IMR-90 (cell line): ENCODE data around the gene SYDE2. TPM values are rescaled to one million over a fixed set of nuclear protein-coding genes. Genes with fewer than 3 reads are reported as not detected.

ENCODE experiments used
- ATAC-seq: fragments of 200-7000 bp; cut with Tn5 transposase; 2 replicates; pipeline ENCODE4 v1.9.1; 2020; ENCODE audit warnings: low read depth, mild to moderate bottlenecking, moderate library complexity
- BruUV-seq: library from RNA; stranded (reverse); fragments of 400-500 nt; replicated peaks from 2 replicates; lab custom pipeline; 2021; lab: Mats Ljungman, UMichigan
- CTCF ChIA-PET: fragments of 300-600 bp; formaldehyde crosslinking; extraction: SDS; loops from one replicate; lab custom pipeline; 2021; ENCODE audit warnings: antibody characterized with exemption; lab: Yijun Ruan, JAX
- POLR2A ChIA-PET: fragments of 300-600 bp; sonication (Branson Sonifier 250); formaldehyde crosslinking; loops from one replicate; lab custom pipeline; 2022; ENCODE audit warnings: antibody characterized with exemption; ENCODE audit not compliant: unreplicated experiment; lab: Charles Lee
- DNase-seq: peaks from one replicate; pipeline ENCODE4 v3.0.0; 2013
- H2AFZ ChIP-seq: replicated peaks from 2 replicates; pipeline ENCODE3; 2013; ENCODE audit warnings: low read length, mild to moderate bottlenecking; ENCODE audit not compliant: poor library complexity
- H2AK5ac ChIP-seq: 2 replicates; pipeline ENCODE4 v1.6.1; 2013; ENCODE audit warnings: low read depth, low read length, inconsistent platforms
- H2AK9ac ChIP-seq: replicated peaks from 2 replicates; pipeline ENCODE3; 2013; ENCODE audit warnings: mild to moderate bottlenecking, low read depth, low read length, moderate library complexity; ENCODE audit not compliant: poor library complexity
- H2BK120ac ChIP-seq: 2 replicates; pipeline ENCODE4 v1.6.1; 2013; ENCODE audit warnings: low read depth, low read length, inconsistent platforms
- H2BK15ac ChIP-seq: 3 replicates; pipeline ENCODE4 v1.6.1; 2013; ENCODE audit warnings: low read depth, low read length, inconsistent platforms
- H2BK20ac ChIP-seq: 2 replicates; pipeline ENCODE4 v1.6.1; 2013; ENCODE audit warnings: low read depth, mild to moderate bottlenecking, inconsistent platforms, low read length, moderate library complexity
- H2BK5ac ChIP-seq: 2 replicates; pipeline ENCODE4 v1.6.1; 2013; ENCODE audit warnings: mild to moderate bottlenecking, low read depth, low read length, inconsistent platforms; ENCODE audit not compliant: poor library complexity, severe bottlenecking
- H3K14ac ChIP-seq: replicated peaks from 2 replicates; pipeline ENCODE4 v1.6.1; 2013; ENCODE audit warnings: low read depth, low read length, inconsistent platforms
- H3K18ac ChIP-seq: 2 replicates; pipeline ENCODE4 v1.6.1; 2013; ENCODE audit warnings: low read depth, low read length, control low read depth
- H3K23ac ChIP-seq: 2 replicates; pipeline ENCODE4 v1.6.1; 2013; ENCODE audit warnings: low read depth, low read length, inconsistent platforms
- H3K27ac ChIP-seq: 2 replicates; pipeline ENCODE4 v1.5.1; 2013; ENCODE audit warnings: mild to moderate bottlenecking, control low read depth, low read length; ENCODE audit not compliant: insufficient read depth
- H3K27me3 ChIP-seq: 2 replicates; pipeline ENCODE4 v1.6.1; 2013; ENCODE audit warnings: low read length; ENCODE audit not compliant: control insufficient read depth, insufficient read depth
- H3K36me3 ChIP-seq: 2 replicates; pipeline ENCODE4 v1.6.1; 2013; ENCODE audit warnings: low read length, mixed read lengths; ENCODE audit not compliant: control insufficient read depth, insufficient read depth
- H3K4ac ChIP-seq: 2 replicates; pipeline ENCODE4 v1.6.1; 2013; ENCODE audit warnings: low read depth, low read length, inconsistent platforms
- H3K4me1 ChIP-seq: 2 replicates; pipeline ENCODE4 v1.6.1; 2013; ENCODE audit warnings: low read length, mixed read lengths; ENCODE audit not compliant: control insufficient read depth, insufficient read depth
- H3K4me2 ChIP-seq: 2 replicates; pipeline ENCODE4 v1.6.1; 2013; ENCODE audit warnings: low read depth, mild to moderate bottlenecking, control low read depth, low read length, moderate library complexity
- H3K4me3 ChIP-seq: 2 replicates; pipeline ENCODE4 v1.5.1; 2013; ENCODE audit warnings: low read depth, mild to moderate bottlenecking, control low read depth, low read length, moderate library complexity; ENCODE audit not compliant: insufficient read depth
- H3K56ac ChIP-seq: 2 replicates; pipeline ENCODE4 v1.6.1; 2013; ENCODE audit warnings: low read length, inconsistent platforms; ENCODE audit not compliant: insufficient read depth; ENCODE audit errors: extremely low read depth
- H3K79me1 ChIP-seq, 2 experiments: 2 replicates each; pipeline ENCODE4 v1.6.1; 2013; ENCODE audit warnings: low read length in 2 of 2, inconsistent platforms in 1 of 2, low read depth in 1 of 2
- H3K9ac ChIP-seq: 2 replicates; pipeline ENCODE4 v1.6.1; 2013; ENCODE audit warnings: low read depth, low read length, control low read depth
- H3K9me1 ChIP-seq: 2 replicates; pipeline ENCODE4 v1.6.1; 2013; ENCODE audit warnings: low read length, inconsistent platforms; ENCODE audit not compliant: insufficient read depth
- H3K9me3 ChIP-seq: 2 replicates; pipeline ENCODE4 v1.6.1; 2013; ENCODE audit warnings: low read length; ENCODE audit not compliant: control insufficient read depth, insufficient read depth
- H4K20me1 ChIP-seq: 2 replicates; pipeline ENCODE4 v1.6.1; 2013; ENCODE audit warnings: low read length, inconsistent platforms; ENCODE audit not compliant: insufficient read depth
- H4K5ac ChIP-seq: 2 replicates; pipeline ENCODE4 v1.6.1; 2013; ENCODE audit warnings: mild to moderate bottlenecking, low read depth, low read length, control low read depth
- H4K8ac ChIP-seq, 2 experiments: 2 replicates each; pipeline ENCODE4 v1.6.1; 2013; ENCODE audit warnings: low read depth in 2 of 2, low read length in 2 of 2, control low read depth in 1 of 2, inconsistent platforms in 1 of 2
- H4K91ac ChIP-seq: 2 replicates; pipeline ENCODE4 v1.6.1; 2013; ENCODE audit warnings: low read depth, low read length, inconsistent platforms; ENCODE audit not compliant: insufficient read depth
- BHLHE40 ChIP-seq: fragments of 150-350 bp; IDR thresholded peaks from 2 replicates; pipeline ENCODE4 v1.6.1; 2016; ENCODE audit warnings: mild to moderate bottlenecking, low read depth, low read length
- MAFK ChIP-seq: IDR thresholded peaks from 2 replicates; pipeline ENCODE4 v1.6.1; 2012; ENCODE audit warnings: low read depth, low read length, improper control_type of control experiment
- MAZ ChIP-seq: IDR thresholded peaks from 2 replicates; pipeline ENCODE4 v1.6.1; 2012; ENCODE audit warnings: low read depth, mild to moderate bottlenecking, low read length, improper control_type of control experiment, moderate library complexity, borderline replicate concordance
- MXI1 ChIP-seq: IDR thresholded peaks from 2 replicates; pipeline ENCODE4 v1.6.1; 2012; ENCODE audit warnings: low read depth, mild to moderate bottlenecking, low read length, moderate library complexity, borderline replicate concordance
- NFE2L2 ChIP-seq: fragments of 150-350 bp; IDR thresholded peaks from 2 replicates; pipeline ENCODE4 v1.6.1; 2016; ENCODE audit warnings: low read depth, mild to moderate bottlenecking, low read length
- POLR2A ChIP-seq: IDR thresholded peaks from 2 replicates; pipeline ENCODE4 v1.6.1; 2012; ENCODE audit warnings: mild to moderate bottlenecking, low read depth, low read length
- RAD21 ChIP-seq: IDR thresholded peaks from 2 replicates; pipeline ENCODE4 v1.6.1; 2012; ENCODE audit warnings: low read length, improper control_type of control experiment
- RCOR1 ChIP-seq: IDR thresholded peaks from 2 replicates; pipeline ENCODE4 v1.6.1; 2012; ENCODE audit warnings: mild to moderate bottlenecking, low read length, improper control_type of control experiment; ENCODE audit not compliant: insufficient replicate concordance
- RFX5 ChIP-seq: IDR thresholded peaks from 2 replicates; pipeline ENCODE4 v1.8.0; 2012; ENCODE audit warnings: low read depth, mild to moderate bottlenecking, low read length, moderate library complexity
- SMC3 ChIP-seq: fragments of 150-350 bp; IDR thresholded peaks from 2 replicates; pipeline ENCODE4 v1.6.1; 2016; ENCODE audit warnings: low read depth, mild to moderate bottlenecking, antibody characterized with exemption, low read length, moderate library complexity
- dilution Hi-C: fragments of 300-500 bp; cut with HindIII; formaldehyde crosslinking; loops from one replicate; pipeline ENCODE4 v1.14.3; 2018; ENCODE audit warnings: low sequenced_read_pairs; ENCODE audit not compliant: unreplicated experiment
- in situ Hi-C: fragments of 300-500 bp; cut with MboI; formaldehyde crosslinking; loops from 3 replicates; pipeline ENCODE4 v1.14.3; 2019; ENCODE audit warnings: low sequenced_read_pairs, inconsistent platforms, mixed read lengths
- intact Hi-C: fragments of 100-400 bp; cut with micrococcal nuclease; formaldehyde crosslinking; loops from 2 replicates; pipeline ENCODE4 v1.10.0; 2022
- polyA plus RNA-seq, 3 experiments: library from polyadenylated mRNA; depleted of rRNA; stranded (reverse); fragments of >200 nt; gene quantifications; 2 replicates each; pipeline ENCODE4 v1.2.3, GENCODE V29; 2012; ENCODE audit warnings: low replicate concordance in 1 of 3
- total RNA-seq: library from RNA; depleted of rRNA; stranded (reverse); fragments of >200 nt; gene quantifications from 2 replicates; pipeline ENCODE4 v1.2.3, GENCODE V29; 2012
- TF ChIP-seq, protein P1 (sequence below): fragments of 150-350 bp; IDR thresholded peaks from 2 replicates; pipeline ENCODE4 v1.6.1; 2017; ENCODE audit warnings: mild to moderate bottlenecking, antibody characterized with exemption, low read length, low read depth
- TF ChIP-seq, protein P2 (sequence below): conservative IDR thresholded peaks from 2 replicates; pipeline ENCODE4 v1.5.1; 2012; ENCODE audit warnings: mild to moderate bottlenecking, low read depth, low read length, improper control_type of control experiment
- TF ChIP-seq, protein P3 (sequence below): fragments of 150-350 bp; IDR thresholded peaks from 2 replicates; pipeline ENCODE4 v1.6.1; 2016; ENCODE audit warnings: low read depth, mild to moderate bottlenecking, low read length, moderate library complexity, borderline replicate concordance

Gene SYDE2
- total and polyA plus RNA-seq, 2 of the 4 experiments (the other 2 are of a cell fraction): 1.8 to 10.0 TPM

DNA sequence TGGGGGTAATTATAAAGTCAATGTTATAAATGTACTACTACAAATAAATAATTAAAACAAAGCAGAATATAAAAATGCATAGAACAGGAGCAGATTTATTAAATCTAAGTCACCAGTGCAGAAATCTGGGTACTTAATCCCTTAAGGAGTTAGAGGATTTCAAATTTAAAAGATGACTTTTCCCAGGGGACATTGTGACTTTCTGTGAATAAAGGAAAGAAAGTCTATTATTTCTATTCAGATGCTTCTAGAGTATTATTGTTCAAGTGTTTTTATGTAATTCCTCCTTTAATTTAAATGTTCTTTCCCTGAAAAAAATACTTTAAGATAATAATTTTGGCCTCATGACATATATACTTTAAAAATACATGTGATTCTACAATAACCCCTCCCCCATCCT is 43.4 kb downstream of the SYDE2 start:
- H3K36me3 ChIP-seq: no peaks in the 10 kb centered on the region
- POLR2A ChIA-PET: no interaction called here
- BruUV-seq: no TSS peak

More for the DNA sequence above, 43.4 kb downstream of the SYDE2 start:
- CTCF ChIA-PET: interaction anchor here (1.1 kb wide), 1 partner anchor 48 kb away, joined by 3 read pairs; no protein-coding TSS in a partner anchor
- no peaks in the 10 kb centered on the region for H3K27me3 ChIP-seq
- H3K18ac ChIP-seq: no peak overlapping the region
- no peak for DNase-seq
- ATAC-seq: no peak
- H3K4me3 ChIP-seq: no peak overlapping the region
- H3K23ac ChIP-seq: no peak overlapping the region
- H2BK15ac ChIP-seq: no peak overlapping the region
- no peak overlapping the region for H2AK5ac ChIP-seq
- no peak overlapping the region for H2AFZ ChIP-seq
- no peaks in the 10 kb centered on the region for H3K9me1 ChIP-seq
- no peak overlapping the region for H2BK120ac ChIP-seq
- dilution Hi-C loops: no loop called here
- no peaks in the 10 kb centered on the region for H3K9me3 ChIP-seq
- H4K20me1 ChIP-seq: no peaks in the 10 kb centered on the region
- intact Hi-C loops: loop anchor here (5.0 kb wide), 1 partner anchor 35 kb away; no protein-coding TSS in a partner anchor
- H3K4me2 ChIP-seq: no peak overlapping the region
- TF ChIP-seq BHLHE40 (no peak), RCOR1 (no peak), RAD21 (no peak), MAZ (no peak), NFE2L2 (no peak), SMC3 (no peak), RFX5 (no peak), MAFK (no peak), POLR2A (no peak), MXI1 (no peak)
- TF ChIP-seq, protein P1, sequence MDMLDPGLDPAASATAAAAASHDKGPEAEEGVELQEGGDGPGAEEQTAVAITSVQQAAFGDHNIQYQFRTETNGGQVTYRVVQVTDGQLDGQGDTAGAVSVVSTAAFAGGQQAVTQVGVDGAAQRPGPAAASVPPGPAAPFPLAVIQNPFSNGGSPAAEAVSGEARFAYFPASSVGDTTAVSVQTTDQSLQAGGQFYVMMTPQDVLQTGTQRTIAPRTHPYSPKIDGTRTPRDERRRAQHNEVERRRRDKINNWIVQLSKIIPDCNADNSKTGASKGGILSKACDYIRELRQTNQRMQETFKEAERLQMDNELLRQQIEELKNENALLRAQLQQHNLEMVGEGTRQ: no peak
- TF ChIP-seq, protein P2, sequence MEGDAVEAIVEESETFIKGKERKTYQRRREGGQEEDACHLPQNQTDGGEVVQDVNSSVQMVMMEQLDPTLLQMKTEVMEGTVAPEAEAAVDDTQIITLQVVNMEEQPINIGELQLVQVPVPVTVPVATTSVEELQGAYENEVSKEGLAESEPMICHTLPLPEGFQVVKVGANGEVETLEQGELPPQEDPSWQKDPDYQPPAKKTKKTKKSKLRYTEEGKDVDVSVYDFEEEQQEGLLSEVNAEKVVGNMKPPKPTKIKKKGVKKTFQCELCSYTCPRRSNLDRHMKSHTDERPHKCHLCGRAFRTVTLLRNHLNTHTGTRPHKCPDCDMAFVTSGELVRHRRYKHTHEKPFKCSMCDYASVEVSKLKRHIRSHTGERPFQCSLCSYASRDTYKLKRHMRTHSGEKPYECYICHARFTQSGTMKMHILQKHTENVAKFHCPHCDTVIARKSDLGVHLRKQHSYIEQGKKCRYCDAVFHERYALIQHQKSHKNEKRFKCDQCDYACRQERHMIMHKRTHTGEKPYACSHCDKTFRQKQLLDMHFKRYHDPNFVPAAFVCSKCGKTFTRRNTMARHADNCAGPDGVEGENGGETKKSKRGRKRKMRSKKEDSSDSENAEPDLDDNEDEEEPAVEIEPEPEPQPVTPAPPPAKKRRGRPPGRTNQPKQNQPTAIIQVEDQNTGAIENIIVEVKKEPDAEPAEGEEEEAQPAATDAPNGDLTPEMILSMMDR: no peak
- TF ChIP-seq, protein P3, sequence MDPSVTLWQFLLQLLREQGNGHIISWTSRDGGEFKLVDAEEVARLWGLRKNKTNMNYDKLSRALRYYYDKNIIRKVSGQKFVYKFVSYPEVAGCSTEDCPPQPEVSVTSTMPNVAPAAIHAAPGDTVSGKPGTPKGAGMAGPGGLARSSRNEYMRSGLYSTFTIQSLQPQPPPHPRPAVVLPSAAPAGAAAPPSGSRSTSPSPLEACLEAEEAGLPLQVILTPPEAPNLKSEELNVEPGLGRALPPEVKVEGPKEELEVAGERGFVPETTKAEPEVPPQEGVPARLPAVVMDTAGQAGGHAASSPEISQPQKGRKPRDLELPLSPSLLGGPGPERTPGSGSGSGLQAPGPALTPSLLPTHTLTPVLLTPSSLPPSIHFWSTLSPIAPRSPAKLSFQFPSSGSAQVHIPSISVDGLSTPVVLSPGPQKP: no peak
- no peak overlapping the region for H3K4ac ChIP-seq
- no peaks in the 10 kb centered on the region; a peak in 1 of 4 replicates for H3K79me1 ChIP-seq
- H3K9ac ChIP-seq: no peak overlapping the region
- no peak overlapping the region for H2BK20ac ChIP-seq
- no peak overlapping the region for H4K5ac ChIP-seq
- no peak overlapping the region for H3K56ac ChIP-seq
- in situ Hi-C loops: no loop called here
- no peak overlapping the region for H4K8ac ChIP-seq
- no peak overlapping the region for H3K14ac ChIP-seq
- no peak overlapping the region for H3K27ac ChIP-seq
- H2AK9ac ChIP-seq: no peak overlapping the region
- no peak overlapping the region for H4K91ac ChIP-seq
- peaks cover 2% of the 10 kb centered on the region; the same call in 1 of the 2 replicates for H3K4me1 ChIP-seq
- no peak overlapping the region for H2BK5ac ChIP-seq
